ENCODE measurements around the gene LFNG.

LFNG gene

DNA sequence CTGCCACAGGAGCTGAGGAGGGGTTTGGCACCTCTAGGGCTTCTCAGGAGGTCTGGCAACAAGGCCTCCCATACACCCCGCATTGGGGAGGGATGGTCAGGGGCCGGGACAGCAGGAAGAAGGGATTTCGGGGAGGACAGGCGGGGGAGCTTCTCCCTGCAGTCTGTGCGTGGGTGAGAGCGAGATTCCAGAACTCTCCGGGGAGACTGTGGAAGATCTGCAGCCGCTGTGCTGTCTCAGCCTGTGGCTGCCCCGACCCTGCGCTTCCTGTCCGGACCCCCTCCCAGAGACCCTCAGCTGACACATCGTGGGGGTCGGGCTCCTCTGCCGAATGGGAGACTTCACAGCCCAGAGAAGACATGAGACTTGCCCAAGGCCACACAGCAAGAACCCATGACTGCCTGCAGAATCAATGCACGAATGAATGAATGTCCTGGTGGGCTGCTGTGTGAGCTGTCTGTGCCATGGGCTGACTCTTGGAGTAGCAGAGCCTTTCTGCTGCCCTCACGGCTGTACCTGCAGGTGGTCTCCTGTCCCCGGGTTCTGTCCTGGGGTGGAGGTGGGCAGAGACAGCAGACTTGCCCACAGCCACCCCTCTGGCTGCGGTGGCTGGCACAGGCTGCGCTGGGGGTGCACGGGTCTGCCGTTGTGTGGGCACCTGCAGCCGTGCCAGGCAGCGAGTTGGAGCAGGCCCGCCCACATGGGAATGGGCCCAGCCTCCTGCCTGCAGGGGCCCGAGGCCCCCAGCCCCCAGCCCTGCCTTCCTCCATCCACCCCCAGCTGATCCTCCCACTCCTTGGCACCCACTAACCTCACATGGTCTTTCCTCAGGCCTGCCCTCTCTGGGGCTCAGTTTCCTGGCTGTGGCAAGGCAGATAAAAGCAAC is 16.3 kb upstream of the LFNG start:
- no peak for DNase-seq

DNA sequence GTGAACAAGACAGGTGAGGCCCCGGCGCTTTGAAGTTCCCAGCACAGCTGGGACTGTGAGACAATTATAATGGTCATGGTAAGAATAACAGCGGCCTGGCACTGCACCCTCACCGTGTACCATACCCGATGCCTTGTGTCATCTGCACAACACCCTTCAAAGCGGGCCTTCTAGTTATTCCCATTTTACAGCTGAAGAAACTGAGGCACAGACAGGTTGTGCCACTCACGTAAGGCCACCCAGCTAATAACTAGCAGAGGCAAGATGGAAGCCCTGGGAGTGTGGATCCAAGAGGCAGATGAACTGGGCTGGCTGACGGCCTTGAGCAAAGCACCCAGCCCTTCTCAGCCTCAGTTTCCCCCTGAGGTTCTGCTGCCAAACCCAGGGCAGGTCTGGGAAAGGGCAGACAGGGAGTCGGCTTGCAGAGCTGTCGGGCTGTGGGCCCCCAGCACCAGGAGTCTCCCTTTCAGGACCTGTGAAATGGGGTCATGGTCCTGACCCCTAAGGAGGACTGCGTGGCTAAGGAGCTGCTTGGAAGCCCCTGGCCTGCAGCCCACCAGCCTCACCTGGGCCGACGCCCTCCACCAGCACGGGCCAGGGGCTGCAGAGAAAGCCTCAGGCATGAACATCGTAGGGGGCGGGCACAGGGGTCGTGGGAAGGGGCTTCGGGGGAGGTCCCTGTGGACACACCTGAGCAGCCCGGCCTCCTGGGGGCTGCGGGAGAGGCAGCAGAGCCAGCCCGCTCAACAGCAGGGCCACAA is 15.3 kb upstream of the LFNG start:
- DNase-seq, result no peak

DNA sequence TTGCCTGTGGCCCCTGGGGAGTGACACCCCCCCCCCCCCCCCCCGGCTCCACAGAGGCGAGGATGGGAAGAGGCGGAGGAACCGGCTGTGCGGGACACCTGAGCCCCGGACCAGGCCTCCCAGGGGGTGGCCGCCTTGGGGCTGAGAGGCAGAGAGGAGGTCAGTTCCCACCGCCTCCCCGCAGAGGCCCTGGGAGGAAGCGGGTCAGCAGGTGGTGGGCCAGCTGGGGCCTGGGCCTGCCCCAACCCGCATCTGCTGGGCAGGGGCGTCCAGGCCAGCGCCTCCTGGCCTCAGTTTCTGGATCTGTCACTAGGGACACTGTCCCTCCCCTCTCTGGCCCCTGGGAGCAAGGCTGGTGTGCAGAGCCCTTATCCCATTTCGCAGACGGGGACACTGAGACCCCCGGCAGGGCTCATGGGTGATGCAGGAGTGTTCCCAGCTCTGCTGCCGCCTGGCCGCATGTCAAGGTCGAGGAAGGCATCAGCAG is 14.6 kb upstream of the LFNG start:
- DNase-seq, result no peak

DNA sequence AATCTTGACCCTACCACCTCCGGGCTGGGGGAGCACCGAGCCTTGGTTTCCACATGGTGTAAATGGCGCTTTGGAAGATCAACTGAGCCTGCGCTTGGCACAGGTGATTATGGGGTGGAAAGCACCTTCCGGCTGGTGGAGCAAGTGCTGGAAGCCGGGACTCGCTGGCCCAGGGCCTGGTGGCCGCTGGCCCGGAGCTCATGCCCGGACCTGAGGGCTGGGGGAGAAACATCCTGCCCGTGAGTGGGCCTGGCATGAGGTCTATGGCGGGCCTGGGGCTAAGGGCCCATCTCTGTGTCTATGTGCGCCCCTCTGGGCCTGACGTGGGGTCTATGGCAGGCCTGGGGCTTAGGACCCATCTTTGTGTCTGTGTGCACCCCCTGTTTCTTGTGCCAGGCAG is 14.2 kb upstream of the LFNG start:
- no peak for DNase-seq

DNA sequence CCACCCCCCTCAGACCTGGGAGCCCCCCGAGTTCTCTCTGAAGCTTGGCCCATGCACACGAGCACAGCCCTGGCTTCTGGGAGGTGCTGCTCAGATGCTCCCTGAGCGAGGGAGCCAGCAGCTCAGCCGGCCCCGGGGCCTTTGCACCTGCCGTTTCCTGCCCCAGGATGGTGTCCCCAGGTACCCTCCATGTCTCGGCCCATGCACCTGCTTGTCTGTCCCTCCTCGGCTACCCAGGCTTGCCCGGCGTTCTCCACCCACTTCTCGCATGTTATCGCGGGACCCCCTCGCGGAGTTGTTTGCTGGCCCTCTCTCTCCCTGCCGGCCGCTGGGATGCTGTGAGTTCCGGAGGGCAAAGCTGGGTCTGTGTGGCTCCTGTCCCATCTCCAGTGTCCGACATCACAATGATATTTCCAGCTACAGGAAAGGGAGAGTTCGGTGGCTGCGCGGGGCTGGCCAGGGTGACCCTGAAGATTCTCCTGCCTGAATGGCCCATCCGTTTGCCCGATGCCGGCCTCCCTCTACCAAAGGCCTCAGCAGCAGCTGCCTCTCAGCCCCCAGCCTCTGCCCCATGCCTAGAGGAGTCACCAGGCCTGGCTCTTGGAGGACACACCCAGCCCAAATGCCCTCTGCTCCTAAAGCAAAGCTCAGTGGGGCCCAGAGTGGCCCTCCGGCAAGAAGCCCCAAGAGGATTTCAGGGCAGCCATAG is 12.2 kb upstream of the LFNG start:
- no peak for DNase-seq

DNA sequence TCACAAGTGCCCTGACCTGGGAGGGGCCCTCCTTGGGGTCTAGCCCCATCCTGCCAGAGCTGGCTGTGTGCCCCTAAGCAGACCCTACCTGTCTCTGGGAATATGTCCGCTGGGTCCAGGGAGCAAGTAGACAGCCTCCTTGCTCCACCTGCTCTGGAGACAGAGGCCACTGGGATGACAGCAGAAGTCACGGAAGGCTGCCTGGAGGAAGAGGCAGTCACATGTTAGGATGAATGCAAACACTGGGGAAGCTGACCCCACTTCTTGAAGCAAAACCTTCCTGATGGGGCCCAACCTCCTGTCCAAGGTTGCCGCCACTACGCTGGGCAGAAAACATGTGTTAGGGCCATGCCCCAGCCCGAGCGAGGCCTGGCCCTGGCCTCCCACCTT is 11.7 kb upstream of the LFNG start:
- no peak for DNase-seq

DNA sequence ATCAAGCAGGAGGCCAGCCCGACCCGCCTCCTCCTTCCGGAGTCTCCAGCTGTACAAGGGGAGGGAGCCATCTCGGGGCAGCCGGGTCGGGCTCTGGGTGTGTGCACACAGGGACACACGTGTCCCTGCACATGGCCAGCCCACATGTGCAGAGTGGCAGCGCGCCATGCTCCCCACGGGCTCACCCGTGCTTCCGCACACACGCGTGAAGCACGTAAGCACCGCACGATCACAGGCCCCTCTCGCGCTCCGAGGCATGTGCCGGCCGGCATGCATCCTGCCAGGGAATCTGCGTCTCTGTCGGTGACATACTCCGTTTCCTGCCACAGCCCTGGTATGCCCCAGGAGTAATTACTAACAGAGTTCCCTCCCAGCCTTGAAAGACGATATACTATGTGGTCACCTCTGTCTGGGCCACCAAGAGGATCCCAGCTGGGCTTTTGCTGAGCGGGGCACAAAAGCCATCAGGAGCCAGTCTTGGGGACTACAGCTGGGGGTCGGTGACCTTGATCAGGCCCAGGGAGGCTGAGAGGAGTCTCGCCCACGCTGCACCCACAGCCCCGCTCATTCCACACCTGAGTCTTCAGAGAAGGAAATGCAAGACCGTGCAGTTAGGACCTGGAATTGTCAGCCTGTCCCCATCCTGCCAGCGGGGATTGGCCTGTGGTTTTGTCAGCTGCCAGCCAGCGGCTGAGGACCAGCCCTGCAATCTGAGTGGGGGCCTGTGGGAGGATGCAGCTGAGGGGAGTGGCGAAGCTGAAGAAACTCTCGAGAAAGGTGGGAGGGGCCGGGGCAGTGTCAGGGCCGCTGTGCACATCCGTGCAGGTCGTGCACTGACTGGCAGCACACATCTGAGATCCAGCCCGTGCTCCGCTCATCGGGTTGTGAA is 11.0 kb upstream of the LFNG start:
- peak; percentile 61 for DNase-seq

DNA sequence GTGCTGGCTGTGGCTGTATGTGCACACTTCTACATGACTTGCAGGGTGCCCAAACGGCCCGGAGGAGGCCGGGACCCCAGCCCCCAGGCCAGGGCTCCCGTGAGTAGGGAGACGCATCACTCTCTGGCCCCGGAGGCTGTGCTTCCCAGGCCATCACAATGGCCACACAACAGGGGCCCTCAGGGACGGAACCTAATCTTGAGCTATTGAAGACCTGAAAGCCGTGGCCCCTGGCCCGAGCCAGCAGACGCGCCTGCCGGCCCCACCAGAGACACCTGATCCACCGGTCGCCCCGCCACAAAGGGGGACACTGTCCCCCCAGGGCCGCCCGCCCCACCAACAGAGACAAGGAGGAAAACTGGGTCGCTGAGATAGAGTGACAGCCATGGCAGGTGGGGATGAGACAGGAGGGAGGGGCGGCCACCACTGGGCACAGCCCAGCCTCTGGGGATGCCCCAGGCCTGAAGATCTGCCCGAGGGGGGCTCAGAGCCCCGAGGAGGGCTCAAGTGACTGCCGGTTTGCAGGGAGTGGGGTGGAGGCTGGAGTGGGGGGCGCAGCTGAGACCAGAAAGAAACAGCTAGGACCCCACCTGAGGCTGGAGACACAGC is 10.2 kb upstream of the LFNG start:
- no peak for DNase-seq

DNA sequence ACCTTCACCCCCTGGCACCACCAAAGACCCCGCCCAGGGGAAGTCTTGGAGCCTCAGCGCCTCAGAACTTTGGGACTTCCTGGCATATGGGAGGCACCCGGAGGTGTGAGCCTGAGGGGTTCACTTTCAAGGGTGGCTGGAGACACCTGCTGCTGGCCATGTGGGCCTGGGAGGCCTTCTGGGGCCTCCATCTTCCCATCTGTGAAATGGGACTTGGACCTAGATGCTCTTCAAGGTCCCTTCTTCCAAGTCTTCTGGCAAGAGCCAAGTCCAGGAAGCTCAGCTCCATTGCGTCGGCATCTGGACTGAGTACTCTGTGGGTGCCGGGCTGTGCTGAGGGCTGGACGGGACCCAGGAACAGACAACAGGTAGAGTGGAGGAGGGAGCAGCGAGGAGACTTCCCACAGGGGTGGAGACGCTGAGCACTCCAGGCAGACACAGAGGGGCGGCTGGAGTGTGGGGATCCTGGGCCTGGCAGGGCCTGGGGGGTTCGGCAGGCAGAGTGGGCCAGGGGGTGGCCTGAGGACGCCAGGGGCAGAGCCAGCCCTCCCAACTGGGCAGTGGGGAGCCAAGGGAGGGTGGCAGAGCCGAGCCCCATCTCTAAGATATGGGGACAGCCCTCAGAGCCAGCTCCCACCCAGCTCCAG is 9.3 kb upstream of the LFNG start:
- DNase-seq, result no peak

DNA sequence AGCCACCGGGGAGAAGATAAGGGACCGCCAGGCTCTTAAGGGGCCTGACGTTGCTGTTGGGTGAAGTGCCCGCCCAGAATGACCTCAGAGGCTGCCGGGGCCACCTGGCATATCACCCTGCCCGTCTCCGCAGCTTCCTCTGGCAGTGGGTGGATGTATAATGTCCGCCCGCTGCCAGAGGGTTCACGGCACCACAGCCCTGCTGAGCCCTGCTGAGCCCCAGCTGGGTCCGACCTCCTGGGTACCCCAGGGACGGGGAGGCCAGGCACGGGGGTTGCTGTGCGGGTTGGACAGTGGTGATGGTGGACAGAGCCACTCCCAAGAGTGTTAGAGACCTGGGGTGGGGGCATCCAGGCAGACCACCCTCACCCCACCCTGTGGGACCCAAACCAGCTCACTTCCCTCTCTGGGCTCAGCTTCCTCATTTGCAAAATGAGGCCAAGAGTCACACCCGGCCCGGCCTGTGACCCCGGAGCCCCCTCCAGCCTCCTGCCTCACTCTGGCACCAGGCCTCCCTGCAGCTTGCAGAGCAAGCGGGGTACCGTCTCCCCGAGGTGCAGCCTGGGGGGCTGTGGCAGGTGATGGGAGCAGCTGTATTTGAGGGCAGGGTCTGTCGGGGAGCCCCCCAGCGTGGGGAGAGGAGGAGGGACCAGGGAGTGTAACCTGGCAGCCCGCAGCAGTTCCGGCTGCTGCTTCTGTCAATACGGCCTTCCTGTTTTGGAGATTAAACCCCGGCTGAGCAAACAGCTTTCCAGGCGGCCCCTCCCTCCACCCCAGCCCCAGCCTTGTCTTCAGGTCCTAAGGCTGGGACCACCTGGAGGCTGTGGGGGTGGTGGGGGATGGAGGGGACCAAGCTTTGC is 8.4 kb upstream of the LFNG start:
- no peak for DNase-seq

DNA sequence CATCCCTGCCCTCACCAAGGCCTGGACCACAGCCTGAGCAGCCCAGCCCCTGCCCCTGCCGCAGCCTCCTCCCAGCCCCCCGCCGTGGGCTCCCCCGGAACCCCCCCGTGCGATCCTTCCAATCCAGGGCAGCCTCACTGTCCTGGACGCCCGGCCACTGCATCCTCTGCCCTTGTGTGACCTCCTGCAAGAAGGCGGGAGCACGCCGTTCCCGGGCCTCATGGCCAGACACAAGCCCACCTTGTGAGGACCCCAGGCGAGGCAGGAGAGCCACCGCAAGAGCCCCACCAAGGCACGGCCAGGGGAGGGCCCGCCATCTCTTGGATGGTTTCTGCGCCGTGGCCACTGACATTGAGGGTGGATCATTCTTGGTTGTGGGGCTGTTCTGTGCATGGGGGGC is 7.8 kb upstream of the LFNG start:
- DNase-seq, result no peak

DNA sequence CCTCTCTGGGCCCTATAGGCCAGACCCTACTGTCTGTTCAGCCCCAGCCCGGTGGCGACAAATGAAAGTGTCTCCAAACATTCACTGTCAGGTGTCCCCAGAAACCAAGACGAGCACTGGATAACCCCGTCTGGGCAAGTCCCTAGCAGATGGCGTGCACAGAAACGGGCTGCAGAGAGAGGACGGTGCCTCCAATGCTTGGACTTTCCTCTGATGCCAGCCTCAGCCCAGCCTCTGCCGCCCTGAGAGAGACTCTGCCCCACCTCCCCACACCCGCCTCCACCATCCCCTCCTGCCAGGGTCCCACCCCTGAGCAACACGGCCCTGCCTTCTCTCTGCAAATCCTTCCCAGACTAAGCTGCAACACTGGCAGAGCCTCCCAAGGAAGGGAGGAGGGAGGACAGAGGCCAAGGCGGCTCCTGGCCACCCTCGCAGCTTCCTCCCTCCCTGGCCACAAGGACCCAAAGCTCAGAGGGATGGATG is 7.4 kb upstream of the LFNG start:
- DNase-seq, result no peak

DNA sequence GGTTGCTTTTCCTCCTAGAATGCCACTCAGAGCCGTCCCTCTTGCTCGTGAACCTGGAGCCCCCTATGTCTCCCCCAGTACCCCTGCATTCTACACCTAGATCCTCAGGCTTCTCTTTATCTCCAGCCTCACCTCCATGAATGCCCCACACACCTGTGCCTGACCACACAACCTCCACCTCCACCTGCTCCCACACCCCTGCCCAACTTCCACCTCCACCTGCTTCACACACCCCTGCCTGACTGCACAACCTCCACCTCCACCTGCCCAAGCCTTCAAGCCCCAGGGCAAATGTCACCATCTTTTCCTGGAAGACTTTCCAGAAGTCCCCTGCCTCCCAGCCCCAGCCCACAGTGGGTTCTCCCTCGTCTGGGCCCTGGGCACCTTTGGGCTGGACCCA is 6.9 kb upstream of the LFNG start:
- DNase-seq, result no peak

DNA sequence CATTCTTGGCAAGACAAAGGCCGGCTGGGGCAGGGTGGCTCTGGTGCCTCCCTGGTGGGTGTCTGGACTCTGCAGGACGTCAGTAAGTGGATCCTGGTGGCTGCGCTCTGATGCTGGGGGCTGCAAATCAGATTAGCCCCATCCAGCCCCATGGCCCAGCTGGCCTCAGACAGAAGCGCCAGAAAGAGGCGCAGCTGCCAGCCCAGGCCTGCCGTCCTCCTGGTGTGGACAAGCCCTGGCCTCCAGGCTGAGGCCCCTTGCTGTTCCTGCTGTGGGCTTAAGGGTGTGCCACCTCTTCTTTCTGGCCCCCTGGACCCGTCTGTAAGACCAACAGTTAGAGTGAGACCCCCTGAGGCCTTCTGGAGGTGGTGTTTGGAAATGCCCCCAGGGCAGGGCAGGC is 5.9 kb upstream of the LFNG start:
- DNase-seq, result no peak

DNA sequence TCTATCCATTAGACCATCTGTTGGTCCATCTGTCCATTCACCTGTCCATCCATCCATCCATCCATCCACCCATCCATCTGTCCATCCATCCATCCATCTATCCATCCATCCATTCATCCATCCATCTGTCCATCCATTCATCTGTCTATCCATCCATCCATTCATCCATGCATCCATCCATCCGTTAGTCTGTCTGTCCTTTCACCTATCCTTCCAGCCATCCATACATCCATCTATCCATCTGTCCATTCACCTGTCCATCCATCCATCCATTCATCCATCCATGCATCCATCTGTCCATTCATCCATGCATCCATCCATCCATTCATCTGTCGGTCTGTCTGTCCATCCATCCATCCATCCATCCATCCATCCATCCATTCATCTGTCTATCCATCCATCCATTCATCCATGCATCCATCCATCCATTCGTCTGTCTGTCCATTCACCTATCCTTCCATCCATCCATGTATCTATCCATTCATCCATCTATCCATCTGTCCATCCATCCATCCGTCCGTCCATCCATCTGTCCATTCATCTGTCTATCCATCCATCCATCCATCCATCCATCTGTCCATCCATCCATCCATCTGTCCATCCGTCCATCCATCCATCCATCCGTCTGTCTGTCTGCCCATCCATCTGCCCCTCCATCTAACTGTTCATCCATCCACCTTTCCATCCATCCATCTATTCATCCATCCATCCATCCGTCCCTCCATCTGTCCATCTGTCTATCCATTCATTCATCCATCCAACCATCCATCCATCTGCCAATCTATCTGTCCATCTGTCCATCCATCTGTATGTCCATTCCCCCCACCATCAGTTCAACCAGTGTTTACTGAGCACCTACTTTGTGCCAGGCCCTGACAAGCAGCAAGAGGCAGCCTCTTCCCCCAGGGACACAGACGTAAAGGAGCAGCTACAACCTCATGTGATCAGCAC is 4.8 kb upstream of the LFNG start:
- DNase-seq, result no peak

DNA sequence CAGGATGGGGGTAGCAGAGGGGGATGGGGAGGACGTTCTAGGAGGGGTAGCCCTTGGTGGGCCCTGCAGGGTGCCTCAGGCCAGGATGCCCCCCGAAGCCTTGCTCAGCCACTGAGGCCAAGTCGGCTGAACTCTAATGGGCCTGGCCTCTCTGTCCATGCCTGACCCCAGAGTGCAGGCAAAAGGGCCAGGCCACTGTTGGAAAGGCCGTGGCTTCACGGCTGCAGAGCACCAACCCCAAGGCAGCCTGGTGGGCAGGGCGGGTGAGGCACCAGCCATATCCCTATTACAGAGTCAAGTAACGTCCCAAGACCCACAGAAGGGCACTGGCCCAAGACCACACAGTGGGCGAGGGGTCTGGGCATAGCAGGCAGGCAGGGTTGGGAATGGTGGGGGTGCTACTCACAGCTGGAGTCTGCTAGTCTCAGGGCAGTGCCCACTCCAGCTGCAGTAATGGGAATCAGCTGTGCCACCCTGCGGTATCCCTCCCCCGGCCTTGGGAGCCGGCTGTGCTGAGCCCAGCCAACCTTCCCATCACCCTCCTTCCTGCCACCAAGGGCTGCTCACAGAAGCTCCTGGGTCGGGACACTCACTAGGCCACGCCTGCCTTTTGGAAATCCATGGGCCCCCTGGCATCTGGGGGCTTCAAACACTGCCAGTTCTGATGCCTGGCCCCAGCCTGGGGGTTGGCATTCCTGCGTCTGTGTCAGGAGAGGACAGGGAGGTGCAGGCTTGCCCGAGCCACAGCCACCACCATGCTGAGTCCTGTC is 4.0 kb upstream of the LFNG start:
- DNase-seq, result no peak

DNA sequence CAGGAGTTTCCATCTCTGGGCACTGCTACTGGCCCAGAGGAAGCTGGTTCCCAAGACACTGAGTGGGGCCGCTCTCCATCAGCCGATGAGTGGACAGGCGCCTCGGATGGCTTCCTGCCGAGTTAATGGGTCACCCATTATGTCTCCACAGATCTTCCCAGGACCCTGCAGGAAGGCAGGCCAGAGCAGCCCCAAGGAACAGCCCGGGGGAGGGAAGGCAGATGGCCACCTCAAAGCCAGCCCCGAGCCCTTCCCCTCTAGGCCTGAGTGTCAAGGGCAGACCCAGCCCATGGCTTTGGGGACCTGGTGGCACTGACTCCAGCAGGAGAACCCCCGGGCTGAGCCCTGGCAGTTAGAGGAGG is 3.4 kb upstream of the LFNG start:
- no peak for DNase-seq

DNA sequence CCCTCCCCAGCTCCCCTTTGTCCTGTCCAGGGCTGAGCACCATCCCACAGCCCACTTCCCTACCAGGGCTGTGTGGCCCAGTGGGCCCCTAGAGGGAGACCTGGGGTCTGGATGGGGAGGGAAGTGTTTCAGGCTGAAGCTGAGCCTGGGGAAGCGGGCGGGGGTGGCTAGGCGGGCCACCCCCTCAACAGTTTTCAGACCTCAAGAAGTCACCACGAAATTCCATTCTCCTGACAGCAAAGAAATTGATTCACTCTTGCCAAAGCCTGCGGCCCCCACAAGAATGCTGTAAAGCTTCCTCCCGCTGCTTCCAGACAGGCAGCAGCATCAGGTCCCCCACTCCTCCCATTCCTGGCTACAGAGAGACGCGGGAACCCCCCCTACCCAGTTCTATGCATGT is 2.5 kb upstream of the LFNG start:
- peak; percentile 98 for DNase-seq
